GM18526 (cell line): ENCODE results near the gene SLC36A3.

Source experiments
- POLR2A ChIP-seq: IDR thresholded peaks from 3 replicates; pipeline ENCODE4 v1.6.1; 2011; ENCODE audit not compliant: insufficient read length; ENCODE audit errors: extremely low read depth

Gene SLC36A3

GRCh38 chr5:151234476-151235238 lies 68.9 kb downstream of the SLC36A3 start:
- no peak for TF ChIP-seq POLR2A

- peak; percentile 39 for TF ChIP-seq POLR2A
Measured at GRCh38 chr5:151233616-151234085, 69.9 kb downstream of the SLC36A3 start.

GRCh38 chr5:151231359-151231758 lies 72.2 kb downstream of the SLC36A3 start:
- TF ChIP-seq POLR2A = no peak

DNA sequence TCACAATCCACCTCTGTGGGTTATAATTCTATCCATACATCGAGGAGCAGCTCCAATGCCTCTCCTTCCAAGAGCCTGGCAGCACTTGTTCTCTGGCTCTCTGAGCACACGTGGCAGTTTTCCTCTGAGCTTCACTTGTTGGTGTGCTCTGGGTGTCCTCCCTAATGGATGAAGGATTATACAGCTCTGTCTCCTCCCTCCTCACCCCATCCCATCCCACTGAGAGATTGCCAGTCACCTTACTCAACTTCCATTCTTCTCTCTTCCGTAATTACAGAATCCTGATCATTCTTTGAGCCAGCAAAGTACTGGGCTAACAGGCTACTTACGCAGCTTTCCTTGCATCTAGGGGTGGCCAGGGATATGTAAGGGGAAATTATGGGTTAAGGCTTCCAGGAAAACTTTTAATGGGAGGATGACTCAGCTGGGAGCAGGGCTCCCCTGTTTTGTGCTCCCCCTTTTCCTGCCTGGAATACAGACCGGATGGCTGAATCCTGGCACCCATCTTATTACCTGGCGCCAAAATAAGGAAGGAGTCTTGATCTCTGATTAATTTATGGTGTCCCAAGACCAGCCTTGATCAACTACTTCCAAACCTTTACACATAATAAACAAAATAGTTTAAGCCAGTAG lies 73.4 kb downstream of the SLC36A3 start:
- no peak for TF ChIP-seq POLR2A

- no peak for TF ChIP-seq POLR2A
Measured at GRCh38 chr5:151228986-151229385, 74.6 kb downstream of the SLC36A3 start.

DNA sequence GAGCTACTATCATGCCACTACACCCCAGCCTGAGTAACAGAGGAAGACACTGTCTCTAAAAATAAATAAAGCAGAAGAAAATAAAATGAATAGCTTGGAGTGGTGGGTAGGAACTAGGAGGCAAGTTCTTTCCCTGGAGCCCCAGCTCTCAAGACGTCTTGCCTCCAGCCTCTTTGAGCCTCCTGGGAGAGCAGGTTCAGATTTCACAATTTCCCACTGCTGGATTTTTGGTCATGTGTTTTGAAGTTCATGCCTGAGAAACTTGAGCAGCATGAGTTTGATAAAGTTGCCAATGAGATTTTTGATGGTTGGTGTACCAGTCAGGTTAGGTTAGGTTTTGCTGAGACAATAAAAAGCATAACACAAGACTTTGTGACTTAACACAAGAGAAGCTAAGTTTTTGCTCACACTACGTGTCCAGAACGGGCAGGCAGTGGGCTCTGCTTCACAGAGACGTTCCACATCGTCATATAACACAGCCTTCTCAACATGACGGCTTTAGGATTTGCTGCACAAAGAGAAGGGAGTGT lies 75.6 kb downstream of the SLC36A3 start:
- TF ChIP-seq POLR2A = no peak
